CD4-positive, alpha-beta memory T cell (primary cell): ENCODE data around the gene FDX1. TPM values are rescaled to one million over a fixed set of nuclear protein-coding genes. Genes with fewer than 3 reads are reported as not detected.
"Not testable (repeated sequence)": the region's sequence is repeated elsewhere in the genome, so short reads cannot be mapped to it uniquely, and the experiment has no call there.

Source experiments
- CTCF ChIA-PET: fragments of 350-600 bp; sonication (Branson Sonifier 250); formaldehyde crosslinking; loops from one replicate; lab custom pipeline; 2021; ENCODE audit warnings: inconsistent platforms; ENCODE audit not compliant: partially characterized antibody; lab: Charles Lee
- POLR2A ChIA-PET: fragments of 350-600 bp; sonication (Branson Sonifier 250); formaldehyde crosslinking; loops from one replicate; lab custom pipeline; 2021; ENCODE audit not compliant: partially characterized antibody; lab: Charles Lee
- DNase-seq, 5 donors: peaks; one replicate each; pipeline versions ENCODE4 v3.0.0 to v3.0.0-alpha.2; 2020 to 2022; ENCODE audit warnings: mixed read lengths in 1 of 5
- H3K27ac ChIP-seq: one replicate; pipeline ENCODE4 v1.7.0; 2013; ENCODE audit warnings: low read depth, low read length
- H3K27me3 ChIP-seq: 2 replicates; pipeline ENCODE4 v1.7.0; 2013; ENCODE audit warnings: mild to moderate bottlenecking, low read length, moderate library complexity; ENCODE audit not compliant: insufficient read depth
- H3K36me3 ChIP-seq: 2 replicates; pipeline ENCODE4 v1.7.0; 2013; ENCODE audit warnings: mild to moderate bottlenecking, low read length, moderate library complexity; ENCODE audit not compliant: insufficient read depth
- H3K4me1 ChIP-seq: 2 replicates; pipeline ENCODE4 v1.7.0; 2013; ENCODE audit warnings: mild to moderate bottlenecking, low read length, moderate library complexity; ENCODE audit not compliant: insufficient read depth
- H3K4me3 ChIP-seq, 2 donors: one replicate each; pipeline ENCODE4 v1.7.0; 2013; ENCODE audit warnings: low read length in 2 of 2, mild to moderate bottlenecking in 1 of 2
- H3K9me3 ChIP-seq, 2 donors: one replicate each; pipeline ENCODE4 v1.7.0; 2013; ENCODE audit warnings: low read length in 2 of 2, control low read depth in 1 of 2; ENCODE audit not compliant: control insufficient read depth in 1 of 2
- H3K27ac Mint-ChIP-seq, 7 donors: one replicate each; pipeline ENCODE4 v1.8.0; 2020 to 2021; ENCODE audit warnings: mixed read lengths in 7 of 7, mild to moderate bottlenecking in 6 of 7, inconsistent platforms in 3 of 7, moderate library complexity in 3 of 7
- H3K27me3 Mint-ChIP-seq, 2 donors: one replicate each; pipeline ENCODE4 v1.8.0; 2020 to 2021; ENCODE audit warnings: mixed read lengths in 2 of 2
- H3K36me3 Mint-ChIP-seq, 2 donors: one replicate each; pipeline ENCODE4 v1.8.0; 2020 to 2021; ENCODE audit warnings: mixed read lengths in 2 of 2, inconsistent platforms in 1 of 2, mild to moderate bottlenecking in 1 of 2
- H3K4me1 Mint-ChIP-seq, 4 donors: one replicate each; pipeline ENCODE4 v1.8.0; 2020 to 2021; ENCODE audit warnings: mixed read lengths in 4 of 4, mild to moderate bottlenecking in 1 of 4
- H3K4me3 Mint-ChIP-seq, 8 donors: one replicate each; pipeline ENCODE4 v1.8.0; 2020 to 2021; ENCODE audit warnings: mixed read lengths in 8 of 8, mild to moderate bottlenecking in 7 of 8, moderate library complexity in 6 of 8, inconsistent platforms in 3 of 8
- H3K9me3 Mint-ChIP-seq, 8 donors: one replicate each; pipeline ENCODE4 v1.8.0; 2020 to 2021; ENCODE audit warnings: mixed read lengths in 8 of 8, mild to moderate bottlenecking in 5 of 8, inconsistent platforms in 3 of 8, moderate library complexity in 1 of 8
- intact Hi-C: fragments of 100-400 bp; cut with micrococcal nuclease; formaldehyde crosslinking; loops from one replicate; pipeline ENCODE4 v1.15.1; 2023
- polyA plus RNA-seq, 2 donors: library from polyadenylated mRNA; unstranded; fragments of 300-500 nt; fragmentation: Illumina TruSeq; gene quantifications; one replicate each; pipeline ENCODE4 v1.2.3, GENCODE V29; 2021
- total RNA-seq, 2 experiments: library from RNA; stranded (reverse); gene quantifications; one replicate each; pipeline ENCODE4 v1.2.3, GENCODE V29; 2021

The FDX1 gene
- total RNA-seq (10 to 100 TPM; 10.7 to 12.4 TPM), polyA plus RNA-seq (10 to 100 TPM; 20.1 to 25.5 TPM)

- H3K4me1 Mint-ChIP-seq: peaks cover 31 to 51% (median 39%) of the 10 kb centered on the region in 4 donors
- H3K27ac Mint-ChIP-seq: peak within 1 kb of the TSS; percentile 92 to 99 (median 97)
- H3K27ac ChIP-seq: peak within 1 kb of the TSS; percentile 72
- intact Hi-C loops: no loop called here
- ChIA-PET CTCF (interaction anchor here (0.6 to 7.5 kb wide), 16 partner anchors 9 to 1017 kb away, joined by 3 to 166 read pairs (median 4); no protein-coding TSS in a partner anchor), POLR2A (interaction anchor here (0.6 to 2.7 kb wide), 10 partner anchors 16 to 1497 kb away, joined by 3 to 11 read pairs (median 3); partner anchors contain the start of gene RDX)
- no peaks in the 10 kb centered on the region for H3K36me3 ChIP-seq
- DNase-seq: peak; percentile 79 to 84 (median 83)
- peak within 1 kb of the TSS; percentile 95 to 99 (median 98) for H3K4me3 Mint-ChIP-seq
- peak within 1 kb of the TSS; percentile 57 to 86 for H3K4me3 ChIP-seq
- no peaks in the 10 kb centered on the region for H3K9me3 Mint-ChIP-seq
- no peaks in the 10 kb centered on the region for H3K9me3 ChIP-seq
- H3K27me3 ChIP-seq: no peaks in the 10 kb centered on the region
- H3K27me3 Mint-ChIP-seq: no peaks in the 10 kb centered on the region
- peaks cover 42% of the 10 kb centered on the region for H3K4me1 ChIP-seq
- H3K36me3 Mint-ChIP-seq: peaks cover 0 to 6% of the 10 kb centered on the region in 2 donors
These were observed at the start of gene FDX1 for GRCh38 chr11:110429731-110430266. Gene FDX1 (plus strand): TSS chr11:110429948. CDS start chr11:110430121, 173 bp downstream.

GRCh38 chr11:110380836-110381622 is 48.7 kb upstream of the FDX1 start:
- Histone ChIP-seq H3K27ac (no peak overlapping the region), H3K27me3 (no peaks in the 10 kb centered on the region), H3K36me3 (no peaks in the 10 kb centered on the region), H3K4me1 (peaks cover 11% of the 10 kb centered on the region), H3K9me3 (no peaks in the 10 kb centered on the region), H3K4me3 (no peak overlapping the region)
- H3K27me3 Mint-ChIP-seq: peaks cover 0 to 5% of the 10 kb centered on the region in 2 donors
- ChIA-PET POLR2A (no interaction called here), CTCF (interaction anchor here (0.9 to 1.9 kb wide), 3 partner anchors 48 to 180 kb away, joined by 3 to 9 read pairs (median 3); partner anchors contain the start of gene FDX1)
- intact Hi-C loops: no loop called here
- DNase-seq: no peak
- peaks cover 0 to 6% (median 5%) of the 10 kb centered on the region in 4 donors for H3K4me1 Mint-ChIP-seq
- no peak overlapping the region for H3K27ac Mint-ChIP-seq
- no peak overlapping the region for H3K4me3 Mint-ChIP-seq
- peaks cover 0 to 8% of the 10 kb centered on the region in 2 donors for H3K36me3 Mint-ChIP-seq
- H3K9me3 Mint-ChIP-seq: peaks cover 0 to 8% (median 5%) of the 10 kb centered on the region in 8 donors

- peaks cover 0 to 35% (median 21%) of the 10 kb centered on the region in 8 donors for H3K9me3 Mint-ChIP-seq
These were observed 41.5 kb upstream of the FDX1 start for GRCh38 chr11:110388231-110388630.

GRCh38 chr11:110389965-110390364 is 39.8 kb upstream of the FDX1 start:
- Mint-ChIP-seq H3K36me3 (peaks cover 0 to 15% of the 10 kb centered on the region in 2 donors), H3K4me1 (peaks cover 7 to 28% (median 12%) of the 10 kb centered on the region in 4 donors), H3K9me3 (peaks cover 0 to 34% (median 21%) of the 10 kb centered on the region in 8 donors), H3K27ac (no peak overlapping the region), H3K4me3 (peak overlapping the region in 2 of 8 donors; percentile 16 to 17), H3K27me3 (peaks cover 2 to 5% of the 10 kb centered on the region in 2 donors)
- Histone ChIP-seq H3K4me3 (no peak overlapping the region), H3K27me3 (no peaks in the 10 kb centered on the region), H3K9me3 (no peaks in the 10 kb centered on the region), H3K27ac (no peak overlapping the region), H3K36me3 (no peaks in the 10 kb centered on the region), H3K4me1 (peaks cover 6% of the 10 kb centered on the region)
- ChIA-PET POLR2A (no interaction called here), CTCF (no interaction called here)
- intact Hi-C loops: no loop called here
- no peak for DNase-seq

More at GRCh38 chr11:110388231-110388630, 41.5 kb upstream of the FDX1 start:
- H3K36me3 ChIP-seq, intact Hi-C loops, H3K27me3 ChIP-seq, H3K27me3 Mint-ChIP-seq, H3K4me1 ChIP-seq, H3K9me3 ChIP-seq, CTCF ChIA-PET, H3K4me3 ChIP-seq, H3K27ac ChIP-seq: not testable (repeated sequence)
- Mint-ChIP-seq H3K4me3 (peak overlapping the region in 5 of 8 donors; percentile 4 to 54 (median 35)), H3K36me3 (peaks cover 0 to 15% of the 10 kb centered on the region in 2 donors), H3K27ac (peak overlapping the region in 5 of 7 donors; percentile 52 to 84 (median 59)), H3K4me1 (peaks cover 7 to 28% (median 12%) of the 10 kb centered on the region in 4 donors)
- peak in 4 of 5 donors; percentile 7 to 29 (median 11) for DNase-seq
- POLR2A ChIA-PET: interaction anchor here (1.5 kb wide), 1 partner anchor 42 kb away, joined by 11 read pairs; the partner anchor contains the start of gene FDX1

- Mint-ChIP-seq H3K27me3 (peaks cover 3 to 8% of the 10 kb centered on the region in 2 donors), H3K4me1 (peaks cover 7 to 27% (median 12%) of the 10 kb centered on the region in 4 donors), H3K27ac (no peak overlapping the region), H3K36me3 (peaks cover 0 to 5% of the 10 kb centered on the region in 2 donors), H3K4me3 (no peak overlapping the region), H3K9me3 (peaks cover 2 to 29% (median 14%) of the 10 kb centered on the region in 8 donors)
- Histone ChIP-seq H3K27ac (no peak overlapping the region), H3K36me3 (no peaks in the 10 kb centered on the region), H3K27me3 (no peaks in the 10 kb centered on the region), H3K4me3 (no peak overlapping the region), H3K9me3 (no peaks in the 10 kb centered on the region), H3K4me1 (peaks cover 6% of the 10 kb centered on the region)
- ChIA-PET POLR2A (no interaction called here), CTCF (no interaction called here)
- DNase-seq: no peak
- intact Hi-C loops: no loop called here
These were observed 37.7 kb upstream of the FDX1 start for GRCh38 chr11:110392056-110392455.

- H3K27me3 ChIP-seq, H3K4me3 Mint-ChIP-seq, H3K36me3 ChIP-seq, intact Hi-C loops, H3K4me3 ChIP-seq, DNase-seq, H3K4me1 ChIP-seq, H3K27ac Mint-ChIP-seq, H3K9me3 Mint-ChIP-seq, H3K4me1 Mint-ChIP-seq, POLR2A ChIA-PET, H3K9me3 ChIP-seq, H3K27ac ChIP-seq, H3K36me3 Mint-ChIP-seq: not testable (repeated sequence)
- H3K27me3 Mint-ChIP-seq: peaks cover 8 to 14% of the 10 kb centered on the region in 2 donors
- CTCF ChIA-PET: interaction anchor here (1.0 kb wide), 1 partner anchor 35 kb away, joined by 3 read pairs; no protein-coding TSS in a partner anchor
These were observed 32.0 kb upstream of the FDX1 start for GRCh38 chr11:110397668-110398286.
